Activated CD8-positive, alpha-beta T cell treated with anti-CD3 and anti-CD28 coated beads for 36 hours (primary cell): Measurements from ENCODE around the gene LAMA5. TPM values are rescaled to one million over a fixed set of nuclear protein-coding genes. Genes with fewer than 3 reads are reported as not detected.

ENCODE experiments used
- ATAC-seq: fragments of 200-7000 bp; cut with Tn5 transposase; one replicate; pipeline ENCODE4 v1.10.0; 2021; ENCODE audit warnings: mild to moderate bottlenecking, moderate library complexity
- CTCF ChIA-PET: fragments of 350-600 bp; sonication (Branson Sonifier 250); formaldehyde crosslinking; loops from one replicate; lab custom pipeline; 2021; ENCODE audit warnings: antibody characterized with exemption; lab: Charles Lee
- POLR2A ChIA-PET: fragments of 350-600 bp; sonication (Branson Sonifier 250); formaldehyde crosslinking; loops from one replicate; lab custom pipeline; 2021; ENCODE audit warnings: antibody characterized with exemption; lab: Charles Lee
- DNase-seq: peaks from one replicate; pipeline ENCODE4 v3.0.0-alpha.2; 2020
- H3K27ac Mint-ChIP-seq: one replicate; pipeline ENCODE4 v1.8.0; 2021; ENCODE audit warnings: mild to moderate bottlenecking, mixed read lengths
- H3K27me3 Mint-ChIP-seq: one replicate; pipeline ENCODE4 v1.8.0; 2021; ENCODE audit warnings: mixed read lengths
- H3K36me3 Mint-ChIP-seq: one replicate; pipeline ENCODE4 v1.8.0; 2021; ENCODE audit warnings: low read depth, mixed read lengths
- H3K4me1 Mint-ChIP-seq: one replicate; pipeline ENCODE4 v1.8.0; 2021; ENCODE audit warnings: low read depth, mixed read lengths
- H3K4me3 Mint-ChIP-seq: one replicate; pipeline ENCODE4 v1.8.0; 2021; ENCODE audit warnings: mild to moderate bottlenecking, moderate library complexity, mixed read lengths
- H3K9me3 Mint-ChIP-seq: one replicate; pipeline ENCODE4 v1.8.0; 2021; ENCODE audit warnings: mixed read lengths
- CTCF ChIP-seq: fragments of 200-600 bp; IDR thresholded peaks from one replicate; pipeline ENCODE4 v1.8.0; 2022; ENCODE audit warnings: antibody characterized with exemption, mild to moderate bottlenecking
- intact Hi-C: fragments of 100-400 bp; cut with micrococcal nuclease; formaldehyde crosslinking; loops from one replicate; pipeline ENCODE4 v1.10.0; 2022
- total RNA-seq, 2 experiments: library from RNA; stranded (reverse); gene quantifications; one replicate each; pipeline ENCODE4 v1.2.3, GENCODE V29; 2021

LAMA5 gene
- total RNA-seq, 2 experiments from 2014 or later: 0.25 to 0.76 TPM

GRCh38 chr20:62358171-62359042 lies 8.7 kb downstream of the LAMA5 start:
- no peak for ATAC-seq
- H3K4me1 Mint-ChIP-seq: no peaks in the 10 kb centered on the region

GRCh38 chr20:62357681-62358080 lies 9.4 kb downstream of the LAMA5 start:
- intact Hi-C loops: no loop called here
- no peaks in the 10 kb centered on the region for H3K9me3 Mint-ChIP-seq
- POLR2A ChIA-PET: no interaction called here
- CTCF ChIA-PET: no interaction called here
- no peak overlapping the region for H3K4me3 Mint-ChIP-seq
- H3K27me3 Mint-ChIP-seq: no peaks in the 10 kb centered on the region
- no peak for TF ChIP-seq CTCF
- DNase-seq (no peak), ATAC-seq (no peak)
- H3K27ac Mint-ChIP-seq: no peak overlapping the region
- H3K4me1 Mint-ChIP-seq: no peaks in the 10 kb centered on the region
- H3K36me3 Mint-ChIP-seq: no peaks in the 10 kb centered on the region

More at GRCh38 chr20:62358171-62359042, 8.7 kb downstream of the LAMA5 start:
- Mint-ChIP-seq H3K4me3 (no peak overlapping the region), H3K27ac (no peak overlapping the region), H3K36me3 (no peaks in the 10 kb centered on the region), H3K27me3 (no peaks in the 10 kb centered on the region), H3K9me3 (no peaks in the 10 kb centered on the region)
- no peak for DNase-seq
- TF ChIP-seq CTCF: no peak
- intact Hi-C loops: no loop called here
- POLR2A ChIA-PET: no interaction called here
- CTCF ChIA-PET: no interaction called here

- Mint-ChIP-seq H3K36me3 (no peaks in the 10 kb centered on the region), H3K4me3 (no peak overlapping the region), H3K27ac (no peak overlapping the region), H3K9me3 (no peaks in the 10 kb centered on the region), H3K4me1 (no peaks in the 10 kb centered on the region), H3K27me3 (no peaks in the 10 kb centered on the region)
- intact Hi-C loops: no loop called here
- ATAC-seq (no peak), DNase-seq (no peak)
- no peak for TF ChIP-seq CTCF
- CTCF ChIA-PET: no interaction called here
- POLR2A ChIA-PET: no interaction called here
These were observed 9.9 kb downstream of the LAMA5 start for GRCh38 chr20:62357187-62357667.

GRCh38 chr20:62356589-62357186 lies 10.4 kb downstream of the LAMA5 start:
- ChIA-PET POLR2A (no interaction called here), CTCF (interaction anchor here (1.2 kb wide), 1 partner anchor 12 kb away, joined by 3 read pairs; no protein-coding TSS in a partner anchor)
- Mint-ChIP-seq H3K27ac (no peak overlapping the region), H3K4me1 (no peaks in the 10 kb centered on the region), H3K36me3 (no peaks in the 10 kb centered on the region), H3K9me3 (no peaks in the 10 kb centered on the region), H3K27me3 (no peaks in the 10 kb centered on the region), H3K4me3 (no peak overlapping the region)
- no peak for TF ChIP-seq CTCF
- ATAC-seq (no peak), DNase-seq (no peak)
- intact Hi-C loops: no loop called here
